Measurements from ENCODE around the gene COL4A2.

Gene COL4A2

DNA sequence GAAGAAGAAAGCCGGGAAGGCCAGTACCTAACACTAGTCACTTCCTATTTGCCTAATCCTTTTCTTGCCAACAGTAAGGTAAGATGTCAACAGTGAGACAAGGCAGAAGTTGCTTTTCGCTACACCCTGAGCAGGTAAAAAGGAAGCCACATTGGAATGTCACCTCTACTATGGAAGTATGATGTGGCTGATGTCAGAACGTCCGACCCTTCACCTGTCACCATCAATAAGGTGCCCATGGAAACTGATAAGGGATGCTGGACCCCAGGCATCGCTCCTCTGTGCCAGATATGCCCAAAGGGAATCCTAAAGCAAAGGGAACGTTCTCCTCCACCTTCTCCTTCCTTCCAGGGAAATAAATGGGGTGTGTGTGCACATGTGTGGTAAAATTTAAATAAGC lies 34.4 kb upstream of the COL4A2 start:
- DNase-seq = no peak

DNA sequence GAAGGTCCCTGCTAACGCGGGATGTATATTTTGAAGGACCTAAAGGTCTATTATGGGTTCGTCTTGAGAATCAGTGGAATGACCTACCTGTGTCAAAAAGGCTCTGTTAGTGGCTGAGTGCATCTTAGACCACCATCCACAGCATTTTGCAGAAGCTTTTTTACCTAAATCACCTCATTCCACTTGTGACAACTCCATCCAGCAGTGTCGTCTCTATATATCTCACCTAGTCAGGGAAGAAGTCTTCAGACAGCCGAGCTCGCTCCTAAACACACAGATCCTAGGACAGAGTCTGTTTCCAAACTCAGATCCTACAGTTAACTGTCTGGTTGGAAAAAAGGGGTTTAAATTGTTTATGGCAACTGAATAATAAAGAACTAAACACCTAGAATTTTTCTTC lies 33.8 kb upstream of the COL4A2 start:
- DNase-seq = no peak

DNA sequence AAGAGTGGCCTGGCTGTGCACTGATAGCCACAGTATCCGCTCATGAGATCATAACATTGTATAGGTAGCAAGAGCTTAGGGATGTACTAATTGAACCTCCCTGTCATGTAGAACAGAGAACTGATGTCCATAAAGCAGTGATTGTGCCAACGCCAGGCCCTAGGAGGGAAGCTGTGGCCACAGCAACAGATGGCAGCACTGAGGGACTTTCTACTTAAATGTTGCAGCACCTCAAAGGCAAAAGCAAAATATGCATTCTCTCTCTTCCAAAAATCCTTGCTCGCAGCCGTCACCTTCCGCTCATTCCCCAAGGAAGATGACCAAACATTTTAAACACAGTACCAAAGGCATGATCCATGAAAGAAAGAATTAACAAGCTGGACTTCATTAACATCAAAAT lies 32.4 kb upstream of the COL4A2 start:
- DNase-seq = no peak

DNA sequence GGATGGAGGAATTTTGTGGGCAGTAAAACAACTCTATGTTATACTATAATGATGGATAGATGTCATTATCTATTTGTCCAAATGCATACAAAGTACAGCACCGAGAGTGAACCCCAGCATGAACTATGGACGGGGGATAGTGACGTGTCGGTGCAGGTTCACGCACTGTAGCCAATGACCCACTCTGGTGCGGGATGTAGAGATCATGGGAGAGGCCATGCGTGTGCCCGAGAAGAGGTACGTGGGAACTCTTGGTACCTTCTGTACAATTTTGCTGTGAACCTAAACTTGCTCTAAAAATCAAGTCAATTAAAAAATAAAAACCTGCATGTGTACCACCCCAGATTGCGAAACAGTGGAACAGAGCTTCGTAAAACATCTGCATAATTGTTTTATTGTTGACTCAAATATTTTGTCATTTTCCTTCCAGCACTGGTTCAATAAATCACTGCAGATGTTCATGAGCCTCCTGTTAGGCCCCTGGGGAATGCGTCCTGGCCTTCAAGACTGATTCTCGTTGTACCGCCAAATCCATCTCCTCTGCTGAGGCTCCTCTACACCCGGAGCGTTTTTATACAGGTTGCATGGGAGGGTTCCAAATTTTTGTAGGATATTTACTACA lies 31.0 kb upstream of the COL4A2 start:
- no peak for DNase-seq

DNA sequence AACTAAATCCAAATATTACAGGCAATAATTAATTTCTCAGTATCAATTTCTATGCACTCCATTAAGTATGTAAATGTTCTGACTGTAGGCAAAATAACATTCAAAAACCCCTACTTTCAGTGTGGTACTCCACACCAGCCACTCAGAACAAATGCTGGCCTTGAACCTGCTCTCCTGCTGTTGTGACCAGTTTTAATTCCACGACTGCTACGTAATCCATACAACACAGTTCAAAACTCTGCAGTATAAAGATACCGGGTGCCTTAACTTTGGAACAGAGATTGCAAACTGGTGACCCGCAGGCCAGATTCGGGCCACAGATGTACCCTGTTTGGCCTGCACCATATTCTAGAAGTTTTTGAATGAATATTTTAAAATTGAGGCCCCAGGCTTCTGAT lies 30.5 kb upstream of the COL4A2 start:
- no peak for DNase-seq

DNA sequence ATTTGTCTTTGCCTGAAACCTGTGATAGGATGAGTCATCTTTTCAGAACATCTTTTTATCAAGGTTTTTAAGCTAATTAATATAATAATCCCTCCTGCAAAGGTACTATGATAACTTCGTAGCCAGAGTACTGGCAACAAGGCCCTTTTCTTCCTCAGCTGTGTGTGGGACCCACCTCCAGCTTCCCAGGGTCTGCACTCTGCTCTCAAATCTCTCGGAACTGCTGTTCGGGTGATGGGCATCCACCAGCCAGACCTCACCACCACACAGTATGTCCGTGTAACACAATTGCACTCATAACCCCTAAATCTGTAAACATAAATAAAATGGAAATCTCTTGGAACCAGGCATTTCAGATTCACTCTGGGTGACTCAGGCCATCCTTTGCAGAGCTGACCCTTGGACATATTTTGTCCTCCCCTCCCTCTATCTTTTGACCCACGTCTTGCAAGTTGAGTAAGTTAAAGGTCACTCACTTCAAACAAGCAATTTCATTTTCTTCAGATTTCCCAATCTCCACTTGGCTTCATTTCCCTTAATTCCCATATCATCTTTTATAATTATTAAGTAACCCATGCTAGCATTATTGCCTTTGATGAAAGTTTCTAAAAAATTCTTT lies 29.6 kb upstream of the COL4A2 start:
- no peak for DNase-seq

DNA sequence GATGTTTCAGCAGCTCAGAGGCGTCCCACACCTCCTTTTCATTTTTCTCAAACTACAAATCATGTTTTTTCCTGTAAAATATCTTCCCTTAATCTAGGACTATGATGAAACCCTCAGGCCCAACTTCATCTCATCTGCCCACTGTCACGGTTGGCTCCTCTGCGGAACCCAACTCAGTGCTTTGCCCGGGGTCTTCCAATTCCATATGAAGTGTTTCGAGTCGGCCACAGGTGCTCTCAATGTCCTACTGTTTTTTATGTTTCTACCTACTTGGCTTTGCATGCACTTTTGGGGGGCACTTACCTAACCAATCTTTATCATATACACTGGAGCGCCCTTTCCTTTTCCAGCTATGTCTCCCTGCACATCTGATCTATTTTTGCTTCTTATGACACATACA lies 28.2 kb upstream of the COL4A2 start:
- no peak for DNase-seq

DNA sequence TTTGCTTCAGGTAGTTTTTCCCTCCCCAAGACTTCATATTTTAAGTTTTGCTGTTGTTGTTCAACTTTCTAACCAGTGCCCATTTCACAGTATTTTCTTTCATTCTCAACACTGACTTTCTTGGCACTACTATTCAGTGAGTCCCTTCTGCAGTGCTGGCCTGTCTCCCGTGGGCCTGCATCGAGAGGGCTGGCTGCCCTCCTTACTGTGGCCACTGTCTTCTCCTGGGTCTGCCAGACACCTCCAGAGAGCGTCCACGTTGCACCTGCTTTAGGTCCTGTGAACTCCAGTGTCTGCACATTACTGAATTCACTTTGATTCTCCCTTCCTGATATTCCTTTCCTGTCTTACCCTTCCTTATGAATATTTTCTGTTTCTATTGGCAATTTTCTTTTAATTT lies 27.4 kb upstream of the COL4A2 start:
- DNase-seq = no peak

DNA sequence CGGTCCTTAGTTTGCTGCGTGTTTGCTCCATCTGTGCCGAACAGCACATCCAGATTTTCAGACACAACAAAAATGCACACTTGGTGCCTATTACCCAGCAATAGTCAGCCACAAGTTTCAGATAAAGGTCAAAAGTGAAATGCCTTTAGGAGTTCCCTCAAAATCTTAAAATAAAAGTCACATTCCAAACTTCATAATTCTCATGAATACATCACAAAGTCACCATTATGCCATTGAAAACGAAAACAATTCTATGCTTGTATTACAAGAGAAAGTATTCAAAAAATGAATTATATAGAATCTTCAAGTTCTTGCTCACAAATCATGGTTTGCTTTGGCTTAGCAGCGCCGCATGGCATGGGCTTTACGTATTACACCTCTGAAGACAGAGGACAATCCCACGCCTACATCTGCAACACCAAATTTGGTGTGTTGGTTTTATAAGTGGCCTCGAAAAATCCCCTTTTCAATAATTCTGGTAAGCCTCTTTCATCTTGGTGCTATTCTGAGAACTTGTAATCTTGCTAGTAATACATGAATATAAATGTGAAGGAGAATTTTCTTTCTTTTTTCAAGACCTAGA lies 26.8 kb upstream of the COL4A2 start:
- no peak for DNase-seq

DNA sequence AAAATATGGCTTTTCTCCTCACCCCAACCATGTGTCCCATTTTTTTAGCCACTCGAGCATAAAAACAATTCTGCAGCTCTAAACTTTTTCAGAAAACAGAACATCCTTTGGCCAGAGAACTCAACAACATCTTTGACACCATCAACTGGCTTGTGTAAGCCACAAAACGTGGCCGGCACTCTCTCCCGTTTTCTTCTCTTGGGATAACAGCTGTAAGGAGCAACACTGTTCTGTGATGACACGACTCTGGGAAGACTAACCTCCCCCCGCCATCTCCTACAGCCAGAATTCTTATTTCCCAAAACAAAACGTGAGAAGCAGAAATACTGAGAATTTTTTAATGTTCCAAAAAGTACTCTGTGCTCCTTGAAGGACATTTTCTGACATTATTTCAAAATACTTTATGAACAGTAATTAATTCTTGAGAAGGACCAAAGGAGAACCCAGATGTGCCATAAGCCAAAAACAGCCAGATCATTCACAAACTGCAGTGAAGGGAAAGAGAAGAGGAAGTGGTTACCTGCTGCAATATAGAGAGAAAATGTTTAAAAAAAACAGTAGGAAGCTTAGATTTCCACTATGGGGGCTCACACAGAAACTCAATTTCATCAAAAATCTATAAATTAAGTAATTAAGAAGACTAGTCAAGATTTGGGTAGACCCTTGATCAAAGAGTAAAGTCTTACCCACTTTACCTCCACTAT lies 25.9 kb upstream of the COL4A2 start:
- DNase-seq = no peak

DNA sequence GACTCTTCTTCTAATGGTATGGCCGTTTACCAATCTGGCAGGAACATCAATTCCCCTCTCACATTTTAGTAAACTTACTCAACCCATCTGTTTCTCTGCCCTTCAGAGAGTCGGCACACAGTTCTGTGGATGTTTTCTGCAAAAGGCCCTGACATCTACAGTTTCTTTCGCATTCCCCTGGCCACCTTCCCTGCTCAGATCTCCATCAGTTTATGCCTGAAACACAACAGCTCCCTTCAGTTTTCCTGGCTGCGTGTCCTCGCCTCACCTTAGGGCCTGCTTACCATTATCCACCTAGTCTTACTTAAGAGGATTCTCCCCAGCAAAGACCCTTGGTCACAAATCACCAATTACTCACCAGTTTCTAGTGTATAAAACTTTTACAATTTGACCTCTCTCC lies 25.3 kb upstream of the COL4A2 start:
- DNase-seq = no peak

DNA sequence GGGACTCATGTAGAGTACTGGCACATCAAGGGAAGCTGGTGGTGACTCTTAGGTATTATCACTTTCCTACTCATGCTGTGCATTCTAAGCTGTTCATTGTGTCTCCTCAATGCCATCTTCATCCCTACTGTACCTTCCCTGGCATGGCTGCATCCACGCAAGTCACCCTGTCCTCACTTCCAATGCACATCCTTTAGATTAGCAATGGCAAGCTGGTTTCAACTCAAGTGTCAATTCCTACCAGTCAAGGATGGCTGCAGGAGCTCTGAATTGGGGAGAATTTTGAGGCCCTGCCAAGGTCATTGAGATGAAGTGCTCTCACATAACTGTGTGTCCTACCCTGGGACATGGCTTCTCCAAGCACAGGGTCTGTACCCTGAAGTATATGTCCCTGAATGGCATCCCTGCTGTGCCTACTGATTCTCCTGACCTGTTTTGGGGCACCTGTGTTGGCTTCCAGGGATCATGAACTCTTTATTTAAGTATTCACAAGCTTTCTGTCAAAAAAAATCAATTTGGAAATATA lies 24.7 kb upstream of the COL4A2 start:
- no peak for DNase-seq

DNA sequence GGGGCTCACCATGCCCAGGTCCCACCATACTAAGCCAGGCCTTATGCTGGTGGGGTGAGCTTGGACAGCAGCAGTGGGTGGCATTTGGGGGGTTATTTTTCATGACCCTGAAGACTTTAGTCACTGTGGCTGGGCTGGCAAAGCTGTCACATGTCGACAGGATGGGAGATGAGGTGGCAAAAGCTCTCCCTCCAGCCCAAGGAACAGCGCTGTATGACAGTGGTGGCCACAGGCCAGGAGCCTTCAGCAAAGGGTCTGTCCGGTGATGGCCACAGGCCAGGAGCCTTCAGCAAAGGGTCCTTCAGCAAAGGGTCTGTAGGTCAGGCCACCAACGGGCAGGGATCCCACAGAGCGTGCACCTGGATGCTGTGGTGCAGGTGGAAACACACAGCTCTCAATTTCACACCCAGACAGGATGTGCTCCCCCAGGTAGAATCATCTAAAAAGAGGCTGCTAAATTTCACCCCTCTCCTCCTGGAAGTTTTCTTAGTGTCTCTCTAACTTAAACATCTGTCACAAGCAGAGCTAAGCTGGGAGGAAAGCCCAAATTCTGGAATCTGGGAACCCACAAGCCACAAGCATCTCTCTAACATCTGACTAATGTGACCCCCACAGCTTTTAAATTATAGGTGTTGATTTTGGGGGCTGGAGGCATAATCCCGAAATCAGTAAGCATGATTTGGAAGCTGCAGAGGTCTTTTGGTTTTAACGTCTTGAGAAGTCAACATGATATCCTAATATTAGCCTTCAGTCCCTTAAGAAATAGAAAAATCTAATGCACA lies 23.2 kb upstream of the COL4A2 start:
- DNase-seq = no peak

DNA sequence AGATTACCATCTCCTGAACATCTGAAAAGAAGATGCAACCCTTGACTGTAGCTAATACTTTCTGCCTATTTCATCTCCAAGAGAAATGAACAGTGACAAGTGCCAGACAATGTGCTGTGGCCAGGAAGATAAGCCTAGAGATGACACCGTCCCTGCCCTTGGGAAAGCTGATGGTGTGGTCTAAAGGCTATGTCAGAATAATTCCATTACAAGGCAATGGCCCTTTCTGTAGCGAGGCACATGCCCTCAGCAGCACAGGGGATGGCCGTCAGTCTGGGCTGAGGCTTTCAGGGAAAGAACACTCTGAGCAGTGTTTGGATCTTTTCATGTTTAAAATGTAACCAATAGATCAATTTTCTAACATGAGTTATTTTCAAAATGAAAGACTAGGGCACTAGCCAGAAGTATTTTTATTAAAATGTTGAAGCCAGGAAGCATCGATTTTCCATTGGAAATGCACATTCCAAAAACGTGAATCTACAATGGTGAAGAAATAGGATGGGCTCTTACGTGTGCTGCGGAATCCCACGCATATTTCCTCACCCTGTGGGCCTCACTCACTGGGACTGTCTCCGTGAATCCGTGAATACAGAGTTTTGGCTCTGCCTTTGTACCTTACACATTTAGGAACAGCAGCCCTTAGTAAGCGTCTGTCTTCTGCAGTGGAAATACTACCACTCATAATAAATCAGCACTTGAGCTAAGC lies 22.2 kb upstream of the COL4A2 start:
- no peak for DNase-seq

DNA sequence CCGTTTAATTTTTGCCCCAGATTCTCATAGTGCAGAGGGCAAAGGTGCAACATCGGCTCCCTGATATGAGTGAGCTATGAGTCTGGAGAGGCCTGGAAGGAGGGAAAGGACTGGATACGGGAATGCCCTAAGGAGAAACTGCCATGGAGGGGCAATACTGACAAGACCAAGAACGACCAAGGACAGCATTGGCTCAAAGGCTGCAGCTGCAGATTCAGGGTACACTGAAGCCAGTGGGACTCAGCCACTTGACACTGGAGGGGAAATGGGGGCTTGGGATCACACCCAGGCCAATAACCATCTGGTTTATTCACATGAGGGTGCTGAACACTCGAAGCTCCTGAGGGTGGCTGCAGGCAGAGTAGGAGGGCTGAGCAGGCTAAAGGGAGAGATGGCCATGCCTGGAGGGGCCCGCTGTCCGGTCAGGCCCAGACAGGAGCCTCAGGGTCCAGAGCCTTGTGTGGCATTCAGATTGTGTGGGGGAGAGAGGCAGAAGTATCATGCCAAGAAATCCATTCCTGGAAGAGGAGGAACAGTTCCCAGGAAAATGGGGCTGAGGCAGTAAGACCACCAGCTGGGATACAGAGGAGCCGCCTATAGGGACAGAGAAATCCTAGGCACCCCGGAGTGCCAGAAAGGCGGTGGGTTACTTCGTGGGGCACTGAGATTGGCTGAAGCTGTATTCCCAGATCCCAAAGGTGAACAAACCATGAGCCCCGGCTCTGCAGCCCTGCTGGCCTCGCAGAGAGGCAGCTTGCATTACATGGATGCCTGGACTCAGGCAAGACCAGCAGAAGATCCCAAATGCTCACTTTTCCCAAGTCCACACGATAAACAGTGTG lies 20.9 kb upstream of the COL4A2 start:
- no peak for DNase-seq

DNA sequence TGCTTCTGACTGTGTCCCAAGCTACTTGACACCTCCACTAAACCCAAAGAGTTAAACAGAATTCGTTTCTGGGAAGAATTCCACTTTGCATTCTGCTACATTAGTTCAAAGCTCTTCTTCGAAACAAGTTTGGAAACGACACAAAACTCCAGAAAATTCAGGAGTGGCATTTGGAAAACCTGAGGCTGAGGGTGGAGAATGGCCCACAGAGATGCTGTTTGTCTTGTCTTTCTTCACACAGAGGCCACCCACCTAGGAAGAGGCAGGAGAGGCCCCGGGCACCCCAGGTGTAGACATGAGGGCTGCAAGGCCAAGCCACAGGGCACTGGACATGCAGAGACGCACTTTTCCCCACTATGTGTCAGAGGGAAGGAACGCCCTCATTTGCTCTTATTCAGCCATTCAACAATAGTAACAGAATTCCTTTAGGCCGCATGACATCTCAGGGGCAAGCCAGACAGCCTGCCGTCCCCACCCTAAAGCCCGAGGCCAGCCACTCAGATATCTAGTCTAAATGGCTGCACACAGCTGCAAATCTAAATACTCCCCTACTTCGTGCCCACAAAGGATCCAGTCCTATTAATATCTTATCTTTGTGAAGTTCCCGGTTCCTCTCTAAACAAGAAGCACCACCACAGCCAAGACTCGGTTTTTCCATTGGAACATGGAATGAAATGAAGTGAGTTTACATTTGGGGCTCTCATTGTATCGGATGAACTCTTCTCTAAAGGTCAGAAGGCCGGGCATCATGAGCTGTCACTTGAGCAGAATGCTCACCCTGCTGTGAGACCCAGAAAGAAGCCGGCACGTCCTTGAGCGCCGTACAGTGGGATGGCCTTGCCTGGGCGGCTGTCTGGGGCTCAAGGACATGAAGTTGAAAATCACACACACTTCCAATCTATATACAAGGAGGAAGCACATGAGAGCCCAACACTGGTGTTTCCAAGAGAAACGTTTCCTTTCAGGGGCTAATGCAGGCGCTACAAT lies 20.0 kb upstream of the COL4A2 start:
- no peak for DNase-seq

DNA sequence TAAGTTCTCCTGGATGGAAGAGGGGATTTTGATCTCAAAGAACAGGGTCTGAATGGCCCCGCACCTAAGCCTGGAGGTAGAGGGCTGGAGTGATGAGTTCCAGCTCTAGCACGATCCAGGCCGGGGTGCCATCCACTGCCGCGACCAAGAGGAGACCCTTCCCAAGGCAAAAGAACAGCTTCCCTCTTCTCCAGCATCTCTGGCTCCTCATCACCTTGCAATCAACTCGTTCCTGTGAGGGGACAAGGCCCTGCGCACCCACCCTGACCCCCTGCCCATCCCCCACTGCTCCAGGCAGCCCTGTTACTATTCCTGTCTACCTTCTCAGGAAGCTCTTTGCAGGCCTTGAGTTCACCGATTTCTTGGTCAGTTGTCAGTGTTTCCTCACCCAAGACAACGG lies 17.9 kb upstream of the COL4A2 start:
- no peak for DNase-seq

DNA sequence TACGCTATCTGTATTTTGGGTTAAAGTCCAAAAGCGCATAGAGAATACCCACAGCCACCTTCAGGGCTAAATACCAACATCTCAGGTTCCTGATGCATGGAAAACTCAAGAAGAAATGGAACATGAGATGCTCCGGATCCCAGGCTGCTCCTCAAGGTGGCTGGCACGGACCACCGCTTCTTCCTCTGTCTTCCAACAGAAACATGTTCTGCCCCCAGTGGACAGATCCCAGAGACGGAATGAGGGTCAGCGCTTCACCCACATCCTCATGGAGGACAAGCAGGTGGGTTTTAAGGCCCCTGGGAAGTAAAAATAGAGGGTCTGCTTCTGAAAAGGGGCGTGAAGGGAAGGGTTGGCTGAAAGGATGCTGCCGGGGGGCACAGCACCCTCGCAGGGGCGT lies 17.4 kb upstream of the COL4A2 start:
- no peak for DNase-seq

DNA sequence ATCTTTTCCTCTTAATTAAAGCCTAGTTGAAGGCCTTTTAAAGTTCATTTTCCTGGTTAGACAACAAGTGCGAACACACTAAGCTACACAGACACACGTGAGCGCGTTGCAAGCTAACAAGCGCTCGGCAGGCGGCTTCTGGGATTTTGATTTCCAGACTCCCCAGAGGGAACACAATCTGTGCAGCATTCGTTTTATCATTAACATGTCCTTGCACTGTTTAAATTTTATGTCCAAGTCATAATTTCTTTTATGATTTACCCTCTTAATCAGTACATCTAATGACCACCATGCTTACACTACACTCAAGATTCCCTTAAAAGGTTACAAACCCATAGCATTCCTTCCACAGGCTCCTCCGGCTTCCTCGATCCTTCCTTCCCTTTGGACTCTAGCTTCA lies 16.9 kb upstream of the COL4A2 start:
- no peak for DNase-seq

DNA sequence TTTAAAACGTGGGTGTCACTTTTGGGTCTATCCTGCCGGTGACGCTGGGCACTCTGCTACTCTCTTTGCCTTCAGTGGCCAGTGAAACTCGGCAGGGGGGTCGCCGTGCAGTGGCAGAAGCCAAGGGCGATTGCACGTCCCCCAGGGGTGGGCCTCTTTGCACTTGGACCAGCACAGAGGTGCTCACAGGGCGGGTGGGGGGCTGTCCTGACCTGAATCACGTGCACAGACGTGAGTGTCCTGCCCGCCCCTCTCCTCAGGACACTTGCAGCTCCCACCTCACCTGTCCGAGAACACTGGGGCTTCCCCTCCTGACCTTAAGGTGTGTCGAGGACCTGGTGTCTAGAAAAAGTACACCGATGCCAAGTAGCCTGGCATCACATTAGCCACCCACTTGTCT lies 16.3 kb upstream of the COL4A2 start:
- no peak for DNase-seq

All from activated CD4-positive, alpha-beta T cell treated with anti-CD3 and anti-CD28 coated beads, Interleukin-2, amount 50 U/mL, for 4 hours (primary cell).